Measurements from ENCODE around the gene OTOGL.

The OTOGL gene

DNA sequence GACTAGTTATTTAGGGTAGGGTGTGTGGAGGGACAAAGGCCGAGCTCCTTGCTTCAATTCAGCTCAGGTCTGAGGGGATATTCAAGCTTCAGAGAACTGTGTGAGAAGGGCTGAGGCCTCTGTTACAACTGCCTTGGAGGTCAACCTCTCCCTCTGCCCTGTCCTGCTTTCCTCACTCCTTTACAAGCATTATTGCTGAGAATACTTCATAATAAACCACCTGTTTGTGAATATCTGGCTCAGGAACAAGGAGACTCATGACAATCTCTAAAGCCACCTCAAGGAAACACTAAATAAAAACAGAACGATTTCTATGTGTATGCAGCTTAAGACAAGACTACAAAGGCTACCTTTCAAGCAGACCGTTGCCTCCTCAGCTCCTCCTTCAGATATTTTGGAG, 21.7 kb downstream of the OTOGL start:
- Histone ChIP-seq H3K9me3 (ENCODE audit: control insufficient read depth, insufficient read depth, low read depth, low read length) (no peaks in the 10 kb centered on the region), H3K4me3 (ENCODE audit: low read depth, low read length) (no peak overlapping the region), H3K27ac (ENCODE audit: extremely low read depth, low read depth, low read length) (no peak overlapping the region), H3K36me3 (ENCODE audit: control insufficient read depth in 2 of 2, insufficient read depth in 1 of 2, low read length in 2 of 2) (no peaks in the 10 kb centered on the region), H3K4me1 (ENCODE audit: control insufficient read depth, insufficient read depth, low read length) (no peaks in the 10 kb centered on the region)
- CTCF ChIA-PET, result interaction anchor here (1.0 kb wide), 1 partner anchor 26 kb away, joined by 3 read pairs; no protein-coding TSS in a partner anchor
- POLR2A ChIA-PET, result no interaction called here
- TF ChIP-seq GLI2 (tag by site-specific recombination; IDR thresholded peaks at IDR 0.05; ENCODE audit: borderline replicate concordance, low read depth) (no peak), HOXC10 (CRISPR knock-in tag; IDR thresholded peaks at IDR 0.05) (no peak), ZBTB20 (tag by site-specific recombination; IDR thresholded peaks at IDR 0.05) (no peak), ZBTB1 (tag by site-specific recombination; IDR thresholded peaks at IDR 0.05) (no peak), ZNF223 (tag by site-specific recombination; IDR thresholded peaks at IDR 0.05) (no peak), ZNF555 (tag by site-specific recombination; conservative IDR thresholded peaks at IDR 0.05) (no peak), ZSCAN30 (tag by site-specific recombination; IDR thresholded peaks at IDR 0.05) (no peak), SP7 (tag by site-specific recombination; IDR thresholded peaks at IDR 0.05) (no peak), ZNF548 (tag by site-specific recombination; IDR thresholded peaks at IDR 0.05) (no peak), ZEB2 (tag by site-specific recombination; IDR thresholded peaks at IDR 0.05) (no peak), ZNF514 (tag by site-specific recombination; IDR thresholded peaks at IDR 0.05) (no peak), FEZF1 (tag by site-specific recombination; IDR thresholded peaks at IDR 0.05) (no peak)
- TF ChIP-seq, protein P1, sequence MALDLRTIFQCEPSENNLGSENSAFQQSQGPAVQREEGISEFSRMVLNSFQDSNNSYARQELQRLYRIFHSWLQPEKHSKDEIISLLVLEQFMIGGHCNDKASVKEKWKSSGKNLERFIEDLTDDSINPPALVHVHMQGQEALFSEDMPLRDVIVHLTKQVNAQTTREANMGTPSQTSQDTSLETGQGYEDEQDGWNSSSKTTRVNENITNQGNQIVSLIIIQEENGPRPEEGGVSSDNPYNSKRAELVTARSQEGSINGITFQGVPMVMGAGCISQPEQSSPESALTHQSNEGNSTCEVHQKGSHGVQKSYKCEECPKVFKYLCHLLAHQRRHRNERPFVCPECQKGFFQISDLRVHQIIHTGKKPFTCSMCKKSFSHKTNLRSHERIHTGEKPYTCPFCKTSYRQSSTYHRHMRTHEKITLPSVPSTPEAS (tag by site-specific recombination; IDR thresholded peaks at IDR 0.05), result no peak
- TF ChIP-seq, protein P2, sequence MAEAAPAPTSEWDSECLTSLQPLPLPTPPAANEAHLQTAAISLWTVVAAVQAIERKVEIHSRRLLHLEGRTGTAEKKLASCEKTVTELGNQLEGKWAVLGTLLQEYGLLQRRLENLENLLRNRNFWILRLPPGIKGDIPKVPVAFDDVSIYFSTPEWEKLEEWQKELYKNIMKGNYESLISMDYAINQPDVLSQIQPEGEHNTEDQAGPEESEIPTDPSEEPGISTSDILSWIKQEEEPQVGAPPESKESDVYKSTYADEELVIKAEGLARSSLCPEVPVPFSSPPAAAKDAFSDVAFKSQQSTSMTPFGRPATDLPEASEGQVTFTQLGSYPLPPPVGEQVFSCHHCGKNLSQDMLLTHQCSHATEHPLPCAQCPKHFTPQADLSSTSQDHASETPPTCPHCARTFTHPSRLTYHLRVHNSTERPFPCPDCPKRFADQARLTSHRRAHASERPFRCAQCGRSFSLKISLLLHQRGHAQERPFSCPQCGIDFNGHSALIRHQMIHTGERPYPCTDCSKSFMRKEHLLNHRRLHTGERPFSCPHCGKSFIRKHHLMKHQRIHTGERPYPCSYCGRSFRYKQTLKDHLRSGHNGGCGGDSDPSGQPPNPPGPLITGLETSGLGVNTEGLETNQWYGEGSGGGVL (tag by site-specific recombination; IDR thresholded peaks at IDR 0.05), result no peak

DNA sequence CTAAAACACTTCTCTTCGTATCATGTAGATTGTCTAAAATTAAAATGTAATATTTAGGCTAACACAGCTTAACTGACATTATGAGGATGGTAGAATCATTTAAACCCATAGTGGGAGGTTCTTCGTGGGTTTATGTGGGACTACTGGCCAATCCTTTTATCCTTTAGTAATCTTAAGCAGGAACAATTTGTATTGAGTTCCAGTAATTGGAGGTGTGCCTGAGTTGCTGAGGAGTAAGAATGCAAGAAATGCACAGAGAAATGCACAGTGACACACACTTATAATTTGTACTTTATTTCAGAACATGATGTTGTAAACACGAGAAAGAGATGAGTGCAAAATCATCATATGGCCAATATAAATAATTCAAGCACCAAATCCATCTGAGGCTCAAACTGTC, 22.3 kb downstream of the OTOGL start:
- no peak overlapping the region for H3K4me3 ChIP-seq (ENCODE audit: low read depth, low read length)
- no peak for TF ChIP-seq ZNF747 (tag by site-specific recombination; IDR thresholded peaks at IDR 0.05)
- no peak for TF ChIP-seq ZNF10 (tag by site-specific recombination; IDR thresholded peaks at IDR 0.05)
- no peak overlapping the region for H3K27ac ChIP-seq (ENCODE audit: extremely low read depth, low read depth, low read length)
- no peaks in the 10 kb centered on the region for H3K36me3 ChIP-seq (ENCODE audit: control insufficient read depth in 2 of 2, insufficient read depth in 1 of 2, low read length in 2 of 2)
- H3K9me3 ChIP-seq (ENCODE audit: control insufficient read depth, insufficient read depth, low read depth, low read length), result no peaks in the 10 kb centered on the region
- CTCF ChIA-PET, result interaction anchor here (1.0 kb wide), 1 partner anchor 27 kb away, joined by 3 read pairs; no protein-coding TSS in a partner anchor
- H3K4me1 ChIP-seq (ENCODE audit: control insufficient read depth, insufficient read depth, low read length), result no peaks in the 10 kb centered on the region
- POLR2A ChIA-PET, result no interaction called here

DNA sequence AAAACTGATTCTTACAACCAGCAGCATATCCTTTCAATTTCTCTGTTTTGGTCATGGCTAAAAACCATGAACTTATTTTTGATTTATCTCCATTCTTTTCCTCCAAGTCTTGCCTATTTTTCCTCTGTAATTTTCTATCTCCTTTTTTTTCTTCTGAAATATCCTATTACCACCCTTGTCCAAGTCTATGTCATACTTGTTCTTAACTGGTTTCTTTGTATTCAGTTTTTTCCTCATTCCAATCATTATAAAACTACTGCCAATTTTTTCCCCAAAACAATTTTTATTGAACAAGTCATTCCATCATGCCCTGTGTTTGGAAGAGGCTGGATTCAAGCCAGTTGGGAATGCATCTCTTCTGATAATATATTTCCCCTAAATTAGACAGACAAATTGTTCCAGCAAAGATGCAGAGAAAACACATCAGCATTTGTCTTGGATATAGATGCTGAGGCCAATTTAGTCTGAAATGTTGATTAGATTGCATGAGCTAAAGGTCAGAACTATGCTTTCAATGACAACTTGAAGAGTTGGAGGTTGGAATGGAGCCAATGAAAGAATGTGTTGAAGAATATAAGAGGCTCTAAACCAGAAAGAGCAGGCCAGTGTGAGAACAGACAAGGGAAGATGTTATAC, 30.7 kb downstream of the OTOGL start:
- Histone ChIP-seq H3K36me3 (ENCODE audit: control insufficient read depth in 2 of 2, insufficient read depth in 1 of 2, low read length in 2 of 2) (no peaks in the 10 kb centered on the region), H3K9me3 (ENCODE audit: control insufficient read depth, insufficient read depth, low read depth, low read length) (no peaks in the 10 kb centered on the region), H3K4me1 (ENCODE audit: control insufficient read depth, insufficient read depth, low read length) (no peaks in the 10 kb centered on the region), H3K27ac (ENCODE audit: extremely low read depth, low read depth, low read length) (no peak overlapping the region), H3K4me3 (ENCODE audit: low read depth, low read length) (no peak overlapping the region)
- no peak for TF ChIP-seq ZNF76 (tag by site-specific recombination; IDR thresholded peaks at IDR 0.05; ENCODE audit: borderline replicate concordance, low read depth)
- TF ChIP-seq ZNF433 (tag by site-specific recombination; IDR thresholded peaks at IDR 0.05; ENCODE audit: low read depth), result no peak
- TF ChIP-seq, protein P3, sequence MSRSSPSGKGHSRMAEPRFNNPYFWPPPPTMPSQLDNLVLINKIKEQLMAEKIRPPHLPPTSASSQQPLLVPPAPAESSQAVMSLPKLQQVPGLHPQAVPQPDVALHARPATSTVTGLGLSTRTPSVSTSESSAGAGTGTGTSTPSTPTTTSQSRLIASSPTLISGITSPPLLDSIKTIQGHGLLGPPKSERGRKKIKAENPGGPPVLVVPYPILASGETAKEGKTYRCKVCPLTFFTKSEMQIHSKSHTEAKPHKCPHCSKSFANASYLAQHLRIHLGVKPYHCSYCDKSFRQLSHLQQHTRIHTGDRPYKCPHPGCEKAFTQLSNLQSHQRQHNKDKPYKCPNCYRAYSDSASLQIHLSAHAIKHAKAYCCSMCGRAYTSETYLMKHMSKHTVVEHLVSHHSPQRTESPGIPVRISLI (tag by site-specific recombination; IDR thresholded peaks at IDR 0.05), result no peak
- no peak for TF ChIP-seq SALL2 (tag by site-specific recombination; IDR thresholded peaks at IDR 0.05; ENCODE audit: borderline replicate concordance)
- TF ChIP-seq ZNF2 (tag by site-specific recombination; IDR thresholded peaks at IDR 0.05), result no peak
- TF ChIP-seq ZNF121 (tag by site-specific recombination; IDR thresholded peaks at IDR 0.05), result no peak
- no peak for TF ChIP-seq ZNF514 (tag by site-specific recombination; IDR thresholded peaks at IDR 0.05)
- TF ChIP-seq ZNF585B (tag by site-specific recombination; IDR thresholded peaks at IDR 0.05), result no peak
- TF ChIP-seq ZNF223 (tag by site-specific recombination; IDR thresholded peaks at IDR 0.05), result no peak
- no peak for TF ChIP-seq ZNF114 (tag by site-specific recombination; IDR thresholded peaks at IDR 0.05)
- TF ChIP-seq HOXC10 (CRISPR knock-in tag; IDR thresholded peaks at IDR 0.05), result no peak
- TF ChIP-seq ZNF596 (tag by site-specific recombination; IDR thresholded peaks at IDR 0.05), result no peak
- TF ChIP-seq HOXD13 (CRISPR knock-in tag; IDR thresholded peaks at IDR 0.05; ENCODE audit: borderline replicate concordance), result no peak
- TF ChIP-seq, protein P4, sequence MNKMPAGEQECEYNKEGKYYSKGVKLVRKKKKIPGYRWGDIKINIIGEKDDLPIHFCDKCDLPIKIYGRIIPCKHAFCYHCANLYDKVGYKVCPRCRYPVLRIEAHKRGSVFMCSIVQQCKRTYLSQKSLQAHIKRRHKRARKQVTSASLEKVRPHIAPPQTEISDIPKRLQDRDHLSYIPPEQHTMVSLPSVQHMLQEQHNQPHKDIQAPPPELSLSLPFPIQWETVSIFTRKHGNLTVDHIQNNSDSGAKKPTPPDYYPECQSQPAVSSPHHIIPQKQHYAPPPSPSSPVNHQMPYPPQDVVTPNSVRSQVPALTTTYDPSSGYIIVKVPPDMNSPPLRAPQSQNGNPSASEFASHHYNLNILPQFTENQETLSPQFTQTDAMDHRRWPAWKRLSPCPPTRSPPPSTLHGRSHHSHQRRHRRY (tag by site-specific recombination; IDR thresholded peaks at IDR 0.05), result no peak
- ChIA-PET POLR2A (no interaction called here), CTCF (interaction anchor here (0.5 kb wide), 1 partner anchor 185 kb away, joined by 3 read pairs; no protein-coding TSS in a partner anchor)
